HG03039 (cell line): Measurements from ENCODE around the gene PSAPL1.

Experiments
- ATAC-seq: cut with Tn5 transposase; IDR thresholded peaks from one replicate; pipeline ENCODE4 v1.9.1; 2021; ENCODE audit warnings: mild to moderate bottlenecking, moderate library complexity; ENCODE audit not compliant: unreplicated experiment

Gene PSAPL1

DNA sequence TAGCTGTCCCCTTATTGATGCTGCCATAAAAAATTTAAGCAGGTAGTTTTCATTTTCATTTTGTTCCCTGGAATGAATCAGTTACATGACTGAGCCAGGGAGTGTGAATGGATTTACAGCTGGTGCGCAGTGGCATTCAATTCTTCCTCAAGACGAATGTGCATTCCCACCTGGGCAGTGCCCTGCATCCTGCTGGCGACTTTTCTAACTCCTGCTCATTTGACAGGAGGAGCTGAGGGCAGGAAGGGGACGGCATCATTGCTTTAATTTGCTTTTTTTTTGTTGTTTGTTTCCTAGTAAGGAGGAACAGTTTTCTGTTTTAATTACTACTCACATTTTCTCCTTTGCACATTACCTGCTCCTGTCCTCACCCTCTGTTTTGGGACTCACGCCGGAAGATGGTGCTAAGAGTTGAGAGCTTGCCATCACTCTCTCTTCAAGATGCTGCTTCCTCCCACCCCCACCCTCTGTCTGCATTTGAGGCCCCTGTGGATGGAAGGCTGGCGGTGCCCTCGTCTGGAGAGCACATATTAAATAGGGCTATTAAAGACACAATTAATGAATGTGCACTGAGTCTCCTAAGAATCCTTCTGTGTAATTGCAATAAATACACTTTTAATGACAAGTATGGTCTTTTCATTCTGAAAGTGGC, 35.8 kb downstream of the PSAPL1 start:
- no peak for ATAC-seq

DNA sequence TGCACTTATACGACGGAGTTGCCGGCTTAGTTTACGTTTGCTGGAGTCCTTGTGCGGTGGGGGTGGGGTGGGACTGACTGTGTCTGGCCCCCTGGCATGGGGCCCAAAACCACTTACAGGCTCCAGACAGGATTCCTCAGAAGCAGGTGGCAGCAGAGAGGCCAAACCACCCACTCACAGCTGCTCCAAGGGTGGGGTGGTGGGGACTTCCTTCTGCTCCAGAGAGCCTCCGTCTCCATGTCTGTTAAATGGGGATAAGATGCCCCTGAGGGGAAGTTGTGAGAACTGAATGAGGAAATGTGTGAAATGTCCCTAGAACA, 36.7 kb downstream of the PSAPL1 start:
- no peak for ATAC-seq

DNA sequence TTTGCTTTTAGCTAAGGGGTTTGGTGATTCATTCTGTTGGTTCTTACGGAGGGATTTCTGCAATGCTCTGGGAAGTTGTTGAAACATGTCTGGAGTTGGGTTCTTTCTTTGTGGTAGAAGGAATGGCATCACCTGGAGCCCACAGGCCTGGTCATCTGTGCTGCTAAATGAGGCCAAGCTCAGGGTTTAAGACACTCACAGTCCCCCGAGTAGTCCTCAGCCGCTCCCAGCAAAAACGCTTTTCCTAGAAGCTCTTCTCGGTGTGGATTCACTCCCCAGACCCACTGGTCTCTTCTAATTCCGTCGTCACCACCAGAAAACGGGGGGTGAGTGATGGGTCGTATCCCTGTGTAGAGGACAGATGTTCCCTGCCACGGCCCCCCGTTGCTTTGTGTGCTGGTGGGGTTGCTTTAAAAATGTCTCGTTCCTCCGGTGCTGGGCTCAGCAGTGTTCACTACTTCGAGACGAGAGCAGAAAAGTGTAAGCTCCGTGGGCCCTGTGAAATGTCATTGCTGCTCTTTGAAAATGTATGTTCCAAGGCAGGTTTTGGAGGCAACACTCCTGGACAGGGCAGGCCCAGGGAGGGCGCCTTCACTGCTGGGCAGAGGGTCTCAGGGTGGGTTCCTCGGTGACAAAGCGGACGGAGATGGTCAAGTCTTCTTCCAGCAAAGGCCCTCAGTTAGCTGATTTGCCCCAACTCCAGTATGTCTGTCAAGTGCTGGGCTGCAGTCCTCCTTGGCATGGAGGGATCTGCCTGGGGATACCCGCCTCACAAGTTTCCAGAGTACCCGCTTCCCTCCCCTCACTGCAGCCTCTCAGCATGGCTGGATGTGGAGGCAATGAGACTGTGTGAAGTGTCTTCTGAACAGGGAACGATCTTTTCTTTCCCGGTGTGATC, 37.3 kb downstream of the PSAPL1 start:
- ATAC-seq = no peak

DNA sequence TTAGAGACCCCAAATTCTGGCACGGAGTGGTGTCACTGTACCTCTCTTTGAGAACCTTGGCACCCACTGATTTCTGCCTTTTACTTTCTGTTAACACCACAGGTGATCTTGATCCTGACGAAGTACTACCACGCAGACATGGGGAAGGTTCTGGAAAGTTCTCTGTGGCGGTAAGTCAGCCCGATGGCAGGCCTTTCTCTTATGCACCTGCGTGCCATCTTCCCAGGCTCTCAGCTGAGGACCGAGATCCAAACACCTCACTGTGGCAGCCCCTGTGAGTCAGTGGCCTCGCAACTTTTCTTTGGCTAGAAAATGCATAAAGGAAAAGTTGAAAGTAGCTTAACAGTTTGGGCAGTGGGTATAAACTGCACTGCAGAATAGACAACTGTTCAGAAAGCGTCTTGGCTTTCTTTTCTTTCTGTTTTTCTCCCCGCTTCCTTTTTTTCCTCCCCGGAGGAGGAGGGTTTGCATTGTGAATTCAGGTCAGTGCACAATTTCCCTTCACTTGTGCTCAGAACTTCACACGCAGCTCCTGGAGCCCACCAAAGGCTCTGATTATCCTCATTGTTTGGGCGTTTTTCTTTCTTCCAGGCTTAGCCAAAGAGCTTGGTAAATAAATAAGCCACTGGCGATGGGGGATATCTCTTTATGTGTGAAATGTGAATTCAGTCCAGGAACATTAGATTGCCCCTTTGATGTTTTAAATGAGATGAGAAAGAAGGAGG, 38.4 kb downstream of the PSAPL1 start:
- no peak for ATAC-seq

DNA sequence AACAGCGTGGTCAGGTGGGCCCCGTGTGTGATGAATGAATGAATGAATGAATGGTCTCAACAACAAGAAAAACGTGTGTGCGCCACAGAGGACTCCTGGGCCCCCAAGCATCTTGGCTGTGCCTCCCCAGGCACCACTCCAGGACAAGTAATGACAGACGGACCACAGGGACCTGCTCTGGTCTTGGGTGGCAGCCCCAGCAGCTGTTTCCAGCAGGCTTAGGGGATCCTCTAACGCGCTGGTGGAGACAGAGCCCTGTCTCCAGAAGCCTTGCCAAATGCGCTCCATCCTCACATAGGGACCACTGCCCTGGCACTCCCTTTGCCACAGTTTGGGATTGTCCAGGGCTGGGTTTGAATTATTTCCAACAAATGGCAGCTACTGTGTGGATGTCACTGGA, 39.1 kb downstream of the PSAPL1 start:
- no peak for ATAC-seq

DNA sequence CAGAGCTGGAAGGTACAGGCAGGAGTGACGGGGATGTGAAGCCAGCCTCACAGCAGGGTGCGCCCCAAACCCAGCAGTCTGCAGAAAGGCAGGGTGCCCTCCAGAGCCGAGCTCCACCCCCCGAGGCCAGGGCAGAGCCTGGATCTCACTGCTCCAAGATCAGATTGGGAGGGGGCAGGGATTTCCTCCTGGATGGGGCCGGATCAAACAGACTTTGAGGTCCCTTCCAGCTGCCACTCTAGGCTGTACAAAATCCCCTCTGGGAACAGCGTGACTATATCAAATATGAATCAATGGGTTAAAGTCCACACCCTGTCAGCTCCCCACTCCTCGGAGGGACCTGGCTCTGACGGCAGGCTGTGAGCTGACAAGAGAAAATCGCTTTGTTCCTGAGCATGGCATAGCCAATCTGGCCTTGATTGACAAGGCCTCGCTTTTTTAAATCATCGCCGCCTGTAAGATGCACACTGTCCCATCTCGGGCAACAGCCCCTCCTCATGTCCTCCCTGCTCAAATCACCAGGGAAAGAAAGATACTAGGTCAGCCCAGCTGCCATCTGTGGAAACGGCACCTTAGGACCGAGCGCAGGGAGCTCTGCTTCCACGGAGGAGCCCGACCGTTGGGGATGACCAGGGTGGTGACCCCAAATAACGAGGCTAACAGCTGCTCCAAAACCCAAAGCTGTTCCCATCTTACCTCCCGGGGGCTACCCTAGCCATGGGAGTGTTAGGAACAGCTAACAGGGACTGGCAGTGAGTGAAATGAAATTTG, 39.9 kb downstream of the PSAPL1 start:
- ATAC-seq = no peak

DNA sequence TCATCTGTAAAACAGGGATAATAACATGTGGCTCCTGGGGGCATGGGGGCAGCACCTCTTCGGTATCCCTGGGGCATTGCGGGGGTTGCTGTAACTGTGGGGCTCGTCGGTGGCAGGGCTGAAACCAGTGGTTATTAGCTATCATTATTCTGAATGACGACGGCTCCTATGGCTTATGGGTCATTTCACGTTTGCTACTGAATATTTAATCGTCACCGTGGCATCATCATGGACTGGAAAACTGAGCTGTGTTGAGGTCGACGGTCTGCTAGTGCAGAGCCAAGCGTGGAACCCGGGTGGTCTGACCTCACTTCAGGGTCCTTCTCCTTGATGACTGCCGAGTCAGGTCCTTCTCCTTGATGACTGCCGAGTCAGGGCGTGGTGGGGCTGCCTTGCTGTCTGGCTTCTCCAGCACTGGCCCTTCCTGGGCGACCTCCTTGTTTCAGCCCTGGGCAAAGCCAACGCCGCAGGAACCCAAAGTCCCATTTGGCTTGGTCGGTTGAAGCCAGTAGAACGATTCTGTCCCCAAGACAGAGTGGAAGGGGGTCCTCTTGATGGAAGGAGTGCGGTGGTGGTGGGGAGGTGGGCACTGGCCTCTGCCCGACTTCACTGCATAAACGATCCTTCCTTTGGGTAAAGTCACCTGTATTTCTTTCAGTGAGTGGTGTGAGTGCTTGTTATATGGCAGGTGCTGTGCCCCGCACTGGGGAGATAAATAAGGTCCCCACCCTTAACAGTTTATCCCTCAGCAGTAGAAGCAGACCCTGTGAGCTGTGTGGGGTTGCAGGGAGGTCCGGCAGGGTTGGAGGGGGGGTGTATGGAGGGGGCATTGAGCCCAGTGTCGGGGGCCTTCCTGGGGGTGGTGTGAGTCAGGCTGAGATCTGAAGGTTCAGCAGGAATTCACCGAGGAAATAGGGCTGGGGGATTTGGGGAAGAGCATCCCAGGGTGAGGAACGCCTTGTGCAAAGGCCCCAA, 40.8 kb downstream of the PSAPL1 start:
- no peak for ATAC-seq

DNA sequence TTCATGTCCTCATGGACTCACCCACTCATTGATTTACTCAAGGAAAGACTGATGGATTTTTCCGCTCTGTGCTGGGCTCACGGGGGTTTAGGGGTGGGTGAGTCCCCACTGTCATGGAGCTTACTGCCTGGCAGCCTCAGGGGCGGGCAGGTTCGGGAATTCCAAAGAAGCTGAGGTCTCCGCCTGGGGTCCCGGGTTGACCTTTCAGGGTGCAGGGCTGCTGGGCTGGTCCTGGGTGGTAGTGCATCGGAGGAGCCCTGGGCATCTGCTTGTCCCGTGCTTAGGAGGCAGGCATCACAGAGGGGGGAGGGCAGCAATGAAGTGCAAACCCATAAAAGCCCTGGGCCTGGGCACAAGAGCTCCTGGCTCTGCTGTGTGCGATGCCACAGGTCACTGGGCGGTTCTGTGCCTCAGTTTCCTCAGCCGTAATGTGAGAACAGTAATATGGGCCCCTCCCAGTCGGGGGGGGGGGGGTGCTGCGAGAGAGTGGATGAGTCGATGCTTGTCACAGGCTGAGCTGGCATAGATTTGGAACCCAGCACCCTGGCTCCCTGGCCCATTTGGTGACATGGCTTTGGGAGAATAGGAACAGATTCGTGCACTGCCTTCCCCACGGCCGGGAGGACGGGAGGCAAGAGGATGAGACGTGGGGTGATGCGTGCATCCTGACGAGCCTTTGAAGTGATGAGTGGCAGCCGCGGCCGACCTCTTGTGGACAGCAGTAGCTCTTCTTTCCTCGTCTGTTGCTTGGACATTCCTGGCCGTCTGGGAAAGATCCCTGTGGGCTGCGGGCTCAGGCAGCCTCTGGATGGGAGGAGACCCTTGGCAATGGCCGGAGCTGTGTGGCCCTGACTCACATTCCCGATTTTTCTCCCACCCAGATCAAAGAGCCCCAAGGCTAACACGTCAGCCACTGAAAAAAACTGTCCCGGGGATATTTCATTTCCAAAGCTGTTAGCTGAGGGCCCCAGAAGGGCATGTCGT, 42.0 kb downstream of the PSAPL1 start:
- ATAC-seq = no peak

DNA sequence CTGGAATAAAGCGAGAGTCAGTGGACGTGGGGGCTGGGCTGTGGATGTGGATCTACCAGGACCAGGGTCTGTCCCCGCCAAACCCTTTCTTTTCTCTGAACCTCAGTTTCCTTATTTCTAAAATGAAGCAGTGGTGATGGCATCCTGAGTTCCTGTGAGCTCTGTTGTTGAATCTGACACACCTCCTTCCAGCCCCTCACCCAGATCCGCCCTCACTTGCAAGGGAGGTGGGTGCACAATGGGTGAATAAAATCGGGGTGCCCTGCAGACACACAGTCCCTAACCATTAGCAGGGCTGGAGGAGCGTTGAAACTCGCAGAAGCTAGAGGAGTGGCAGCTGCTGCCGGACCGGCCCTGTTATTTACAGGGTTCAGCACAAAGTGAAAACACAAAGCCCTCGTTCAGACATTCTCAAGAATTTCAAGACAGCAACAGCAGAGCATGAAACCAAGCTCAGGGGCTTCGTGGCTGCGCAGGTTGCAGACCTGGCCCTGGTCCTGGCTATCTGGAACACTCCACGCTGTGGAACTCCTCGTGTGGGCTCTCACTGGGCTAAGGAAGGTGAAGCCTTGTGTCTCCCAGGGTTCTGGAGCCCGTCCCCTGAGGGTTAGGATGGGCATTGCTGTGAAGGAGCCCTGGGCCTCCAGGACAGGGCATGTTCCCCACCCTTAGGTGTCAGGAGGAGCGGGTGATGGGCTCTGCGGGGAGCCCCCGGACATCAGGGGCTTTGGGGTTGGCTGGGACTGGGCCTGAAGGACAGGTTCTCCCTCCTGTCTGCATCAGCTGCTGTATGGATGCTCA, 42.9 kb downstream of the PSAPL1 start:
- ATAC-seq = no peak

DNA sequence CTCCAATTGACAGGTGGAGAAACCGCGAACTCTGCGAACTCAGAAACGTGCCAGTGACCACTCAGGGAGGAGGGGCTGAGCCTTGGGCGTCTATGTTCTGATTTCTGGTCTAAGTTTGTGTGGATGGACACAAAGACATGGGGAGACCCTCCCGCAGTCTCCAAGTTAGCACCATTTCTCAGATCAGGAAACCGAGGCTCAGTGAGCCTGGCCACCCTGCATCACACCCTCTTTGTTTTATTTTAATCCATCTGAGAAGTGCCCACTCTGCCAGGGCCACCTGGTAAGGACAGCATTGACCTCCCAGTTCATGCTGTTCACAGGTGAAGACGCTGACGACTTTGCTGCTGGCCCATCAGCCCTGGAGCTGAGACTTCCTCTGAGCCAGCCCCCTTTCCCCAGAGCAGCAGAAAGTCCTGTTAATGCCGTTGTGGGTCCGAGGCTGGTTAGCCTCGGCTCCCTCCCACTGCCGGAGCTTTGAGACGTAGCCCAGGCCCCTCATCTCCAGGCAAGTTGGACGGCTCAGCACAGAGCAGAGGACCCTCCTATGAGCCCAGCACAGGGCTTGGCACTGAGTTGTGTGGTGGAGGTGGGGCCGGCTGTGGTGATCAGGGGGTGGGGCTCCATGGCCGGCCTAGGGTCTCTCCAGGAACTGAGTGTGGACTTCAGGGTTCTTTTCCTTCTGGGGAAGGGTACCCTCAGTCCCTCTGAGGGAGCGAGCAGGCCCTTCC, 43.7 kb downstream of the PSAPL1 start:
- no peak for ATAC-seq

DNA sequence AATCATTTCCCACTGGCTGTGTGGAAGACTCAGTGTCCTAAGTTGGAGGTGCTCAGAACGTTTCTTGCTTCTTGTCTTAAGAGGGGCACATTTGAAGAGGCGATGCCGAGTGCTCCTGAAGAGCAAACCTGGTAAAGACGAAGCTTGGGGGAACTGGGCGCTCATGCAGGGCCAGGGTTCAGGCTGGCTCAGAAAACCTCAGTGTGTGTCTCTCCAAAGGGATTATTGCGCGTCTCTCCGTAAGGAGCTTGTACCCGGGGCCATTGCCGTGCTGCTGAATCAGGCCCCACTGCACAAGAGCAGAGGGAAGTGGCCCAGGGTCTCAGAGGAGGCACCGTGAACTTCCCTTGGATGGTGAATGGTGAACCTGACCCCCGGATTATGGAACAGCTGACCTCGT, 44.4 kb downstream of the PSAPL1 start:
- ATAC-seq = no peak

DNA sequence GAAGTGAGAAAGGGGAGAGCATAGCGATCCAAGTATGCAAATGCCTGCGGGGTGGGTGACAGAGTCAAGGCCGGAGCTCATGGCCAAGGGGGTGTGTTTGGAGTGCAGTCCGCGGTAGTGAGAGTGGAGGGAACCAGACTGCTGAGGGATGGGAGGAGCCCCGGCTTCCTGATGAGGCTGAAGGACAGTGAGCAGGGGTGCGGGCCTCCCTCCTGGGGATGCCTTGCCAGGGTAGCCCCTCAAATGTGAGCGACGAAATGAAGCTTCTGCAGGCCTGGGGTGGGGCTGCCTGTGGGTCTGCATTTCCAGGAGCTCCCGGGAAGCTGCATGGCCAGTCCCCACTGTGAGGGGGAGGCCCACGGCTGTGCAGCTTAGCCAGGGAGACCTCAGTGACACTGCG, 45.0 kb downstream of the PSAPL1 start:
- no peak for ATAC-seq

DNA sequence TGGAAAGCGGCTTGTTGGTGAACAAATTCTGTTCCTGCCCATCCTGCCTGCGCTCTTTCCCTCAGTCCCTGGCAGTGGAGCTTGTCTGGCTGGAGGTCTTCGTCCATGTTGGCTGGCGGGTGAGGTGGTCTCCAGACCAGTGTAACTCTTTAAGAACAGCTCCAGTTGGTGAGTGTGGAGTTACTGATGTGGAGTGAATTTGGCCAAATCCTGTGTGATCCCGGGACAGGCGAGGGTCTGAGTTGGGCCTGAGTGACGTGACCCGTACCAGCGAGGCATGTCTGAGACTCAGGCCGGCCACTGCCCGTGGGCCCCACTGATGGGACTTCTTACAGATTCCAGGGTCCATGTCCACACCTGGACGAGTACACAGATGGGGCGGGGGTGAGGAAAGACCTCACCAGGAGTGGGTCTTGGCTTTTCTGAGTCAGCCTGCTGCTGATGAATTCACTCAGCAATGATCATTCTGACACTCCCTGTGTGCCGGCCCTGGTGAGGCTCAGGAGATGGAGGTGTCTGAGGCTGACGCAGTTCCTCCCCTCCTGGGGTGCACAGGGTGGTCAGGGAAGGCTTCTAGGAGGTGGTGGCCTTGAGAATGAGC, 45.5 kb downstream of the PSAPL1 start:
- no peak for ATAC-seq

DNA sequence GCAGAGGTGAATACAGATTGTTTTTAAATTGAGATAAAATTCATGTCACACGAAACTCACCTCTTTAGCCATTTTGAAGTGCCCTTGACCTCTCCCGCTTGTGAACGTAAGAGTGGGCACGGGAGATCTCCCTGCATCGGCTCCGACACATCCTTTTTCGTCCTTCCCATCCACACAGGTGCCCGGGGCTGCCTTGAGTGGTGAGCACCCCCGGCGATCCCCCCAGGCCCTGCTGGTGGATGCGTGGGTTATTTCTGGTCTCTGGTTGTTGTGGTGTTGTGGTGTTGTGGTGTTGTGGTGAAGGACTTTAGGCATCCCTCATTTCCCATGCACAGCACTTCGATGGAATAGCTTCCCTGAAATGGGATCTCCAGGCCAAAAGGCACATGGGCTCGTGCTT, 46.1 kb downstream of the PSAPL1 start:
- no peak for ATAC-seq

DNA sequence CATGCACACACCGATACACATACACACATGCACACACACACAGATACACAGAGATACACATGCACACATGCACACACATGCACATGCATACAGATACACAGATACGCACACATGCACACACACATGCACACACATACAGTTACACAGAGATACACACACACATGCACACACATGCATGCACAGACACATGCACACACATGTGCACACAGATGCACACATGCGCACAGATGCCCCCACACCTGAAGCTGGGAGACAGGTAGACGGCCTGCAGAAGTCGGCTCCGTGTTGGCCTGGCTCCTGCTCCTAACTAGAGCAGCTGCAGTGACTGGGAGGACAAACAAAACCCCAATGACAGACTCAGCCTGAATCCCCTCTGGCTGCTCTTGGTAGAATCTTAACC, 46.8 kb downstream of the PSAPL1 start:
- no peak for ATAC-seq

DNA sequence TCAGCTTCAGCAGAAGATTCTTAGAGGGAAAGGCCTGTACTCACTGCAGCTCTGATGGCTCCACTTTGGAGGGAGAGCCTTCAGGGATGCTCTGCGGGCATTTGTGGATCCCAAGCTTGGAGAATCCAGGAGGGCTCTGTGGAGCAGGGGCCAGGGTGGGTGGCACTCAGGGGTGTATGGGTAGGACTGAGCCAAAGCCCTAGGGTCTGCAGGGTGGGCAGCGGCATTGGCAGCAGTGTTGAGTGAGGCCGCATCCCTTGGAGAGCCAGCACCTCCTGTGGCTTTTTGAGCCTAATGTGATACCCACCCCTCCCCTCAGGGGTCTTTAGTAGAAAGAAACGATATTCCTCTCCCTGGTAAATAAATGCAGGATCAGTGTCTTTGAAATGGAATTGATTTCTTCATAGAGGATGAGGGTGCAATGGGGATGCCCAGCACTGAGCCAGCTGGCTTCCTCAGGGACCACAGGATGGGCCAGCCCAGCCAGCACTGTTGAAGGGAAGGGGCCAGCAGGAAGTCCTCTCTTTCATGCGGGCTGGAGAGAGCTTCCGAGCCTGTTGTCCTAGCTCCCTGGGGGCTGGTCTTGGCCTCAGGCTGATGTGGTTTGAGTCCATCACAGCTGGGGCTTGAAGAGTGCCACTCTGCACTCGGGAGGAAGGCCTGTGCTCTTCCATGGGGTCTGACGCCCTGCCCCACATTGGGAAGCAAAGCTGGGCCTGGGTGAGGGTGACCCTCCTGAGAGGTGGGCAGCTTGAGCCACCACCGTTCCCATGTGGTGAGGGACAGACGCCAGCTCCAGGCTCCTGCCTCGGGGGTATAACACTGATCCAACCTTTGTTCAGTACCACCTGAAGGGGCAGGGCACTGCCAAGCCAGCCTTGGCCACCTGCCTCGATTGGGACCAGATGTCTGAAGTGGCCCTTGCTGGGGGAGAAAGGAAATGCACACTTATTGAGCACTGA, 49.5 kb downstream of the PSAPL1 start:
- no peak for ATAC-seq
